GM19193 (cell line): ENCODE measurements around the gene AXIN1.

ENCODE experiments used
- POLR2A ChIP-seq: IDR thresholded peaks from 4 replicates; pipeline ENCODE4 v1.6.1; 2011; ENCODE audit not compliant: insufficient read depth, insufficient read length; ENCODE audit errors: extremely low read depth

AXIN1 gene

GRCh38 chr16:386641-387156, 34.2 kb upstream of the AXIN1 start:
- TF ChIP-seq POLR2A, result no peak

DNA sequence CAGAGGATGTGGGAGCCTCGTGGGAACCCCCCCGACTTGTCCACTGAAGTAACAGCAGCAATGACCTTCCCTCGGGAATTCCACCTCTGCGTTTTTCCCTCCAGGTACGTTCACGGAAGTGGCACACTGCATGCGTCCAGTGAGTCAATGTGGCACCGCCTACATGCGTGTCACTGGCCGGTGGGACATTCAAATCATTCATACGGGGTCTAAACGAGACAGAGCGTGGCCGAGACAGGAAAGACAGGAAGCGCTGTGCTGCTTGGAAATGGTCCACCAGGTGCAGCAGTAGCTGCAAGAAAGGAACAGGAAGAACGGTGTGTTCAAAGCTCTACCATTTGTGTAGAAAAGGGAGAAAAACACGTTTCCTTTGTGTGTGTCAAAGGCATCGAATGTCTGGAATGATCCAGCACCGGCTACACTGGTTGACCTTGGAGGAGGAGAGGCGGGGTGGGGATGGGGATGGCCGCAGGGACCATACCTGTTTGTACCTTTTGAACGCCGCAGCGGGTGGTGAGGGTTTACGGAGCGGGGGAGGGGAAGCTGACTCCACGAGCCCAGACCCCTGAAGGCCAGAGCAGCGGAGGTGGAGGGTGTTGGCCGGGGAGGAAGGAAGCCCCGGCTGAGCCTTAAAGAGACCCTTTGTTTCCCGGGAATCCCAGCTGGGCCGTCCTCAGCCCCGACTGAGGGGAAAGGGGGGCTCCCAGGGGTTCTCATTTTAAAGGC, 31.0 kb upstream of the AXIN1 start:
- peak; percentile 50 for TF ChIP-seq POLR2A

GRCh38 chr16:381789-382717, 29.5 kb upstream of the AXIN1 start, which contains the start of gene PGAP6:
TSS of gene PGAP6 (minus strand) at chr16:381978. CDS start at chr16:381821, 157 bp downstream.
- peak; percentile 61 for TF ChIP-seq POLR2A

GRCh38 chr16:381012-381788, 28.7 kb upstream of the AXIN1 start:
- no peak for TF ChIP-seq POLR2A

- TF ChIP-seq POLR2A, result no peak
Measured at GRCh38 chr16:380762-381011, 28.2 kb upstream of the AXIN1 start.

DNA sequence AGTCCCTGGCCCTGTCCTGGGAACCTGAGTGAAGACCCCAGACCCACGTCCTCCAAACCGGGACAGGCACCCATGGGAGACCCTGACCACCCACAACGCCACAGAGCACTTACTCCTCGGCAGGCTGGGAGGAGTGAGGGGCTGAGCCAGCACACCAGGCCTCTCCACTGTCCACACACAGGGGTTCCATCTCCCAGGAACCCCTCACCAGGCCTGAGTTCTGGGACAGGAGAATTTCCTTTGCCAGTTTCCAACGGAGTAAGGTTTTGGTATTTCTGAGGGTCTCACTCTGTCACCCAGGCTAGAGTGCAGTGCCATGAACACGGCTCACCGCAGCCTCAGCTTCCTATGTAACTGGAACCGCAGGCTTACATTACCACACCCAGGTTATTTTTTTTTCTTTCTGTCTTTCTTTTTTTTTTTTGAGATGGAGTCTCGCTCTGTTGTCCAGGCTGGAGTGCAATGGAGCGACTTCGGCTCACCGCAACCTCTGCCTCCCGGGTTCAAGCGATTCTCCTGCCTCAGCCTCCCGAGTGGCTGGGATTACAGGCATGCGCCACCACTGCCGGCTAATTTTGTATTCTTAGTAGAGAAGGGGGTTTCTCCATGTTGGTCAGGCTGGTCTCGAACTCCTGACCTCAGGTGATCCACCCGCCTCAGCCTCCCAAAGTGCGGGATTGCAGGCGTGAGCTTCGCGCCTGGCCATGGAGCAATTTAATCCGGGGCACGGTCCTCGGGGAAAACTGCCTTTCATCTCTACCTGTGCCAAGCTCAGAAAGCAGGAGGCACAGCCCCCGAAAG, 27.6 kb upstream of the AXIN1 start:
- no peak for TF ChIP-seq POLR2A

- no peak for TF ChIP-seq POLR2A
Measured at GRCh38 chr16:379183-379960, 26.8 kb upstream of the AXIN1 start.

- no peak for TF ChIP-seq POLR2A
Measured at GRCh38 chr16:378821-379182, 26.3 kb upstream of the AXIN1 start.

GRCh38 chr16:377419-377951, 25.0 kb upstream of the AXIN1 start:
- TF ChIP-seq POLR2A, result no peak

DNA sequence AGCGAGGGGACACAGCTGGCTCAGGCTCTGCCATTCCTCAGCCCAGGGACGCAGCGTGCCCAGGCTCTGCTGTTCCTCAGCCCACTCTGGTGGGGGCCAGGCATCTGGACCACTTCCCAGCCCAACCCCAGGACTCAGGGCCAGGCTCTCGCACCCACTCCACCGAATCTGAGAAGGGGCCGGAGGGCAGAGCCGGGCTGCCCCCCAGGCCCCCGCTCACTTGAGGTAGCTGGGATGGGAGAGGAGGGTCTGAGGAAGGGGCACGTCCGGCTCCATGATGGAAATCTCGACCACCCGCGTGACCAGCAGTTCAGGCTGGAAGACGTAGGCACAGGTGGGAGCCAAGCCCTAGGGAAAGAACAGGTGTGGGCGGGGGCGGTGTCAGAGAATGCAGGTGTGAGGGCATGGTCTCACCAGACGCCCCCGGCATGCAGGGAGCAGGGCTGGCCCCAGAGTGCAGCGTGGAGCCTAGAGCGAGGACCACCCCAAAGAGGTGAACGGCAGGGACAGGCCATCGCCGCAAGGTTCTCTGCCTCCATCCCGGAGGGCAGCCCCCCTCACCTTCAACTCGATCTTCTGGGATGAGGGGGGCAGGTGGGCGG, 24.4 kb upstream of the AXIN1 start:
- TF ChIP-seq POLR2A, result no peak

GRCh38 chr16:375927-376816, 23.6 kb upstream of the AXIN1 start:
- no peak for TF ChIP-seq POLR2A

- TF ChIP-seq POLR2A, result no peak
Measured at GRCh38 chr16:375212-375611, 22.7 kb upstream of the AXIN1 start.
